Measurements from ENCODE around the gene PRMT2. TPM values are rescaled to one million over a fixed set of nuclear protein-coding genes. Genes with fewer than 3 reads are reported as not detected.

PRMT2 gene
- total RNA-seq, 1 experiment from 2014 or later: 60.5 TPM

- POLR2A ChIA-PET: interaction anchor here (0.7 kb wide), 2 partner anchors 8 to 409 kb away, joined by 9 to 13 read pairs; no protein-coding TSS in a partner anchor
- DNase-seq (ENCODE audit: low read depth, low spot score) (no peak), ATAC-seq (peak; percentile 58)
Observed at GRCh38 chr21:46634966-46635323, 529 bp upstream of the PRMT2 start.

DNA sequence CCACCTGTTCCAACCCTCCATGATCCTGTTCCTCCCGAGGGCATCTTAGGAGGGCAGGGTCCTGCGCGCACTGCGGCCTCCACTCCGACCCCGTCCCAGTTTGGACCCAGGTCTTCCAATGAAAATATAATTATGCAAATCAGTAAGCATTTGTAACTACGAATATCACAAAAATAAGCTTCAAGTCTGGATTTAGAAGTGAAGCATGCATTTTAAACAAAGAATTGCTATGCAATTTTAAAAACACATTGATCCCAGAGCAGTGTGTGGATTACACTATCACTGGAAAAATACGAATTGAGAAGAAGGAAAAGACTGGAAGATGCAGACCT, 673 bp downstream of the PRMT2 start:
- Histone ChIP-seq H3K9me3 (ENCODE audit: control insufficient read depth, insufficient read depth, low read depth, low read length) (no peaks in the 10 kb centered on the region), H3K36me3 (ENCODE audit: control insufficient read depth, insufficient read depth, low read length) (peaks cover 2% of the 10 kb centered on the region; the same call in 1 of the 2 replicates), H3K4me1 (ENCODE audit: control insufficient read depth, insufficient read depth, low read length) (peaks cover 12% of the 10 kb centered on the region; the same call in 1 of the 2 replicates), H3K27me3 (ENCODE audit: control insufficient read depth, insufficient read depth, low read length) (no peaks in the 10 kb centered on the region), H3K4me3 (ENCODE audit: low read depth in 2 of 2, low read length in 2 of 2) (peak overlapping the region; percentile 82 to 83), H3K27ac (ENCODE audit: low read length) (peak overlapping the region; percentile 82)
- DNase-seq (ENCODE audit: low read depth, low spot score) (no peak), ATAC-seq (no peak)
- ChIA-PET CTCF (no interaction called here), POLR2A (no interaction called here)
- intact Hi-C loops (cut with micrococcal nuclease; ENCODE audit: unreplicated experiment): no loop called here
- in situ Hi-C loops (cut with HindIII; ENCODE audit: low pct_unique_long_range_greater_than_20kb, low sequenced_read_pairs): no loop called here
- TF ChIP-seq SIN3A (IDR thresholded peaks at IDR 0.05; ENCODE audit: borderline replicate concordance, insufficient read depth, low read depth, low read length) (no peak), POLR2AphosphoS5 (IDR thresholded peaks at IDR 0.05; ENCODE audit: low read depth, low read length) (no peak), TCF7L2 (IDR thresholded peaks at IDR 0.05; ENCODE audit: low read depth, low read length) (no peak), CTCF (IDR thresholded peaks at IDR 0.05) (no peak)
- TF ChIP-seq, protein P1, sequence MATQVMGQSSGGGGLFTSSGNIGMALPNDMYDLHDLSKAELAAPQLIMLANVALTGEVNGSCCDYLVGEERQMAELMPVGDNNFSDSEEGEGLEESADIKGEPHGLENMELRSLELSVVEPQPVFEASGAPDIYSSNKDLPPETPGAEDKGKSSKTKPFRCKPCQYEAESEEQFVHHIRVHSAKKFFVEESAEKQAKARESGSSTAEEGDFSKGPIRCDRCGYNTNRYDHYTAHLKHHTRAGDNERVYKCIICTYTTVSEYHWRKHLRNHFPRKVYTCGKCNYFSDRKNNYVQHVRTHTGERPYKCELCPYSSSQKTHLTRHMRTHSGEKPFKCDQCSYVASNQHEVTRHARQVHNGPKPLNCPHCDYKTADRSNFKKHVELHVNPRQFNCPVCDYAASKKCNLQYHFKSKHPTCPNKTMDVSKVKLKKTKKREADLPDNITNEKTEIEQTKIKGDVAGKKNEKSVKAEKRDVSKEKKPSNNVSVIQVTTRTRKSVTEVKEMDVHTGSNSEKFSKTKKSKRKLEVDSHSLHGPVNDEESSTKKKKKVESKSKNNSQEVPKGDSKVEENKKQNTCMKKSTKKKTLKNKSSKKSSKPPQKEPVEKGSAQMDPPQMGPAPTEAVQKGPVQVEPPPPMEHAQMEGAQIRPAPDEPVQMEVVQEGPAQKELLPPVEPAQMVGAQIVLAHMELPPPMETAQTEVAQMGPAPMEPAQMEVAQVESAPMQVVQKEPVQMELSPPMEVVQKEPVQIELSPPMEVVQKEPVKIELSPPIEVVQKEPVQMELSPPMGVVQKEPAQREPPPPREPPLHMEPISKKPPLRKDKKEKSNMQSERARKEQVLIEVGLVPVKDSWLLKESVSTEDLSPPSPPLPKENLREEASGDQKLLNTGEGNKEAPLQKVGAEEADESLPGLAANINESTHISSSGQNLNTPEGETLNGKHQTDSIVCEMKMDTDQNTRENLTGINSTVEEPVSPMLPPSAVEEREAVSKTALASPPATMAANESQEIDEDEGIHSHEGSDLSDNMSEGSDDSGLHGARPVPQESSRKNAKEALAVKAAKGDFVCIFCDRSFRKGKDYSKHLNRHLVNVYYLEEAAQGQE (IDR thresholded peaks at IDR 0.05; ENCODE audit: insufficient read depth in 1 of 2, low read depth in 2 of 2, low read length in 1 of 2): no peak
- no TSS peak for BruUV-seq (replicated peaks)

More at GRCh38 chr21:46634966-46635323, 529 bp upstream of the PRMT2 start:
- intact Hi-C loops (cut with micrococcal nuclease; ENCODE audit: unreplicated experiment) (no loop called here), in situ Hi-C loops (cut with HindIII; ENCODE audit: low pct_unique_long_range_greater_than_20kb, low sequenced_read_pairs) (no loop called here)
- Histone ChIP-seq H3K4me3 (ENCODE audit: low read depth in 2 of 2, low read length in 2 of 2) (peak overlapping the region; percentile 82 to 83), H3K9me3 (ENCODE audit: control insufficient read depth, insufficient read depth, low read depth, low read length) (no peaks in the 10 kb centered on the region), H3K4me1 (ENCODE audit: control insufficient read depth, insufficient read depth, low read length) (peaks cover 12% of the 10 kb centered on the region; the same call in 1 of the 2 replicates), H3K27ac (ENCODE audit: low read length) (peak overlapping the region; percentile 88), H3K36me3 (ENCODE audit: control insufficient read depth, insufficient read depth, low read length) (peaks cover 2% of the 10 kb centered on the region; the same call in 1 of the 2 replicates), H3K27me3 (ENCODE audit: control insufficient read depth, insufficient read depth, low read length) (no peaks in the 10 kb centered on the region)
- no TSS peak for BruUV-seq (replicated peaks)
- CTCF ChIA-PET: interaction anchor here (0.7 kb wide), 1 partner anchor 16 kb away, joined by 8 read pairs; no protein-coding TSS in a partner anchor
- TF ChIP-seq CTCF (IDR thresholded peaks at IDR 0.05): peak; percentile 12
- TF ChIP-seq, protein P1 (IDR thresholded peaks at IDR 0.05; ENCODE audit: insufficient read depth in 1 of 2, low read depth in 2 of 2, low read length in 1 of 2): no peak
- TF ChIP-seq TCF7L2 (IDR thresholded peaks at IDR 0.05; ENCODE audit: low read depth, low read length): no peak
- no peak for TF ChIP-seq POLR2AphosphoS5 (IDR thresholded peaks at IDR 0.05; ENCODE audit: low read depth, low read length)
- no peak for TF ChIP-seq SIN3A (IDR thresholded peaks at IDR 0.05; ENCODE audit: borderline replicate concordance, insufficient read depth, low read depth, low read length)

Measured in Panc1 (cell line).